GM12865 (cell line): ENCODE results near the gene NOL6.
"Not testable (repeated sequence)": the region's sequence is repeated elsewhere in the genome, so short reads cannot be mapped to it uniquely, and the experiment has no call there.

Experiments used
- DNase-seq: peaks from one replicate; pipeline ENCODE4 v3.0.0; 2010; ENCODE audit warnings: low read depth
- H3K4me3 ChIP-seq: 2 replicates; pipeline ENCODE4 v1.5.1; 2011; ENCODE audit warnings: mild to moderate bottlenecking, low read depth, low read length, control low read depth
- CTCF ChIP-seq: IDR thresholded peaks from 2 replicates; pipeline ENCODE4 v1.5.1; 2011; ENCODE audit warnings: low read length, control low read depth, low read depth, inconsistent platforms; ENCODE audit not compliant: insufficient read depth; ENCODE audit errors: missing control alignments

The NOL6 gene

GRCh38 chr9:33473643-33474352 lies at the start of gene NOL6:
TSS of gene NOL6 (minus strand) at chr9:33473924. CDS start at chr9:33473842, 82 bp downstream.
- peak within 1 kb of the TSS; percentile 76 for H3K4me3 ChIP-seq
- no peak for TF ChIP-seq CTCF
- DNase-seq = peak; percentile 99

- H3K4me3 ChIP-seq, DNase-seq: not testable (repeated sequence)
Measured at GRCh38 chr9:33521861-33522260, 48.1 kb upstream of the NOL6 start.

- DNase-seq, H3K4me3 ChIP-seq: not testable (repeated sequence)
Measured at GRCh38 chr9:33517934-33518577, 44.3 kb upstream of the NOL6 start.

- peak; percentile 9 for DNase-seq
- TF ChIP-seq CTCF = peak; percentile 50
Measured at GRCh38 chr9:33517373-33517772, 43.6 kb upstream of the NOL6 start.

GRCh38 chr9:33516397-33516796 lies 42.7 kb upstream of the NOL6 start:
- not testable (repeated sequence) for H3K4me3 ChIP-seq, DNase-seq

More at GRCh38 chr9:33517373-33517772, 43.6 kb upstream of the NOL6 start:
- no peak overlapping the region for H3K4me3 ChIP-seq

- H3K4me3 ChIP-seq, DNase-seq: not testable (repeated sequence)
Measured at GRCh38 chr9:33515342-33515995, 41.7 kb upstream of the NOL6 start.

- not testable (repeated sequence) for DNase-seq, H3K4me3 ChIP-seq
Measured at GRCh38 chr9:33512535-33512934, 38.8 kb upstream of the NOL6 start.

GRCh38 chr9:33511184-33511517 lies 37.4 kb upstream of the NOL6 start:
- DNase-seq = not testable (repeated sequence)
- H3K4me3 ChIP-seq = peak overlapping the region; percentile 79

GRCh38 chr9:33510262-33511183 lies 36.8 kb upstream of the NOL6 start:
- DNase-seq = peak; percentile 40
- peak overlapping the region; percentile 79 for H3K4me3 ChIP-seq
- TF ChIP-seq CTCF = no peak
